GM19238 (cell line): ENCODE measurements around the gene CDC42EP4.

Experiments
- DNase-seq: peaks from one replicate; pipeline ENCODE4 v3.0.0; 2011; ENCODE audit warnings: low spot score; ENCODE audit not compliant: insufficient read length

The CDC42EP4 gene

GRCh38 chr17:73256220-73256619, 55.6 kb downstream of the CDC42EP4 start:
- DNase-seq = no peak

- peak; percentile 48 for DNase-seq
Measured at GRCh38 chr17:73255671-73256181, 56.1 kb downstream of the CDC42EP4 start.

- DNase-seq = no peak
Measured at GRCh38 chr17:73251871-73252270, 59.9 kb downstream of the CDC42EP4 start.

GRCh38 chr17:73250851-73251640, 60.8 kb downstream of the CDC42EP4 start:
- DNase-seq = no peak

GRCh38 chr17:73249700-73250099, 62.1 kb downstream of the CDC42EP4 start:
- no peak for DNase-seq

- no peak for DNase-seq
Measured at GRCh38 chr17:73248532-73248931, 63.3 kb downstream of the CDC42EP4 start.

- no peak for DNase-seq
Measured at GRCh38 chr17:73247726-73248125, 64.1 kb downstream of the CDC42EP4 start.

GRCh38 chr17:73240561-73240960, 71.2 kb downstream of the CDC42EP4 start:
- no peak for DNase-seq

GRCh38 chr17:73237714-73238113, 74.1 kb downstream of the CDC42EP4 start:
- no peak for DNase-seq

GRCh38 chr17:73234736-73235135, 77.1 kb downstream of the CDC42EP4 start:
- DNase-seq = no peak
